ENCODE results near the gene RAB7B. TPM values are rescaled to one million over a fixed set of nuclear protein-coding genes. Genes with fewer than 3 reads are reported as not detected.

Gene RAB7B
- polyA plus RNA-seq, 1 donor, result 12.2 TPM

GRCh38 chr1:205994346-205994745 lies 8.8 kb downstream of the RAB7B start:
- no peak for DNase-seq

DNA sequence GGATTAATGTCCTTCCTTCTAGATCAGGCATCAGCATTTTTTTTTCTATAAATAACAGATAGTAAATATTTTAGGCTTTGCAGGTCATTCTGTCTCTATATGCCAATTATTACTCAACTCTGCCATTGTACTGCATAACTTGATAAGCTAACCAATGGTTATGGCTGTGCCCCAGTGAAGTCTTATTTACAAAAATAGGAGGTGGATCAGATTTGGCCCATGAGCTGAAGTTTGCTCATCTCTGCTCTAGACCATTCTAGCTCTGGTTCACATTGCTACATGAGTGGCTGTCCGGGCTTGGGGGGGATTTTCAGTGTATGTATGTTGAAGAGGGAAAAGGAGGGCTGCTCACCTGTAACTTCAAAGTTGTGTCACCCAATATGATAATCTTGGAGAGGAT lies 10.1 kb downstream of the RAB7B start:
- DNase-seq, result no peak

- DNase-seq, result no peak
Observed at GRCh38 chr1:205992218-205992882, 10.8 kb downstream of the RAB7B start.

- DNase-seq, result no peak
Observed at GRCh38 chr1:205991237-205991636, 12.0 kb downstream of the RAB7B start.

- no peak for DNase-seq
Observed at GRCh38 chr1:205990226-205990625, 13.0 kb downstream of the RAB7B start.

DNA sequence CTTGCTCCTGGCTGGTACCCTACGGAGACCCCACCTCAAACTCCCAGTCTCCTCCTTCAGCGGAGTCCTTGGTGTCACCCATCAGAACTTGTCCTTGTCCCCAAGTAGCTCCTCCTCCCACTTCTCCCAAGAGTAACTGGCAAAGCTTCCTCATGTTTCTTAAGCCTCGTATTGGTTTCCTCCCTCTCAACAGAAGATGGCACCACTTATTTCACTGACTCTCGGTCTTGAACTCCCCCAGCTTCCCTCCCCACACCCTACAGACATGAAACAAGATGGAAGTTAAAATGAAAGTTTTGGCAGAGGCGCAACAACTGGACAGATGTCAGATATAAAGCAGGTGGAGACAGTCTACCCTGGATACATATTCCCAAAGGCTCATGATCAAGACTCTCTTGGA lies 13.4 kb downstream of the RAB7B start:
- no peak for DNase-seq

- DNase-seq, result peak; percentile 47
Observed at GRCh38 chr1:205988585-205988995, 14.6 kb downstream of the RAB7B start.

- DNase-seq, result no peak
Observed at GRCh38 chr1:205986861-205987260, 16.3 kb downstream of the RAB7B start.

DNA sequence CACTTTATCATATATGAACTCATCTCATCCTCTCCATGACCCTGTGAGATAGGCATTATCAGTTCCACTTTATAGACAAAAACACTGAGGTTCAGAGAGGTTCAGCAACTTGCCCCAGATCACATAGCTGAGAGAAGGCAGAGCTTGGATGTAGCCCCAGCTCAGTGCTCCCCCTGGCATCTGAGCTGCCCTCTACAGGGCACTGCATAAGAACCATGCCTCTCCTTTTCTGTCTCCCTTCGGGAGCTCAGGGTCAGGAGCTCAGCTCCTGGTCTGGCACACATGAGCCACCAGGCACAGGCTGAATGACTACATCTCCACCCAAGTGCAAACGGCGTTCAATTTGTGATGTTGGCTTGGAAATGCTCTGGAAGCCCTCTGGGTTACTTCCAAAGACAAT lies 16.9 kb downstream of the RAB7B start:
- no peak for DNase-seq

- no peak for DNase-seq
Observed at GRCh38 chr1:205985330-205986005, 17.7 kb downstream of the RAB7B start.

DNA sequence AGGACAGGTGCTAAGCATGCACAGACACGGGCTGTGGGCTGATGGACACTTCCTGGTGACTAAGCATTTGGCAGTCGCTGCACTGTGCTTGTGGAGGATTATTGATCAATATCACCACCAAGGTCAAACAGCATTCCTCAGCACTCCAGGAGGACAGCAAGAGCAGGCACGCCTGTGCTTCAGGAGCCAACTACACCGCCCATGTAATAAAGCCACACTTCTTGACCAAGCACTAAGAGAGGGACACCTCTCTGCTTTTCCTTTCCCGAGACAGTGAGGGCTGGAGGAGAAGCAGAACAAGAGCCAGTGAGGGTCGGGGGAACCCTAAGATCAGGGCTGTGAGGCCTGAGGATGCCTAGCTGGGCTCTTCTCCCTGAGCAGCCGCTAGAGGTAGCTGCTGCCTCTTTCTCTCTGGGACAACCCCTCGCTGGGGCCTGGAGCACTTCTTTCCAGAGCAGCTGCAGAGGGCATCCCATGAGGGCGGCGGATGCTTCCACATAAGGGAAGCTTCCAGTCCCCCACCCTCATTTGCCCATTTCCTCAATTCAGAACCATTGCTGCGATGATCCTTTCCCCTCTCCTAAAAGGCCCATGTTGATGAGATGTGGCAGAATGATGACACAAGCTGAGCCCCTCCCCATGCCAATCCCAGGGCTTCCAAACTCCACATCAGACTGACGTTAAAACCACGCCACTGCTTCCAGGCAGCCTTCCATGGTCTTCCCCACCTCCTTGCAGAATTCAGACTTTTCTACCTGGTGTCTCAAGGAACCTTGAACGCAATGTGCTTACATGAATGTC lies 19.1 kb downstream of the RAB7B start:
- peak; percentile 81 for DNase-seq

GRCh38 chr1:205981257-205981656 lies 21.9 kb downstream of the RAB7B start:
- no peak for DNase-seq

- DNase-seq, result no peak
Observed at GRCh38 chr1:205980237-205980870, 22.8 kb downstream of the RAB7B start.

GRCh38 chr1:205979301-205979700 lies 23.9 kb downstream of the RAB7B start:
- DNase-seq, result no peak

GRCh38 chr1:205978676-205979075 lies 24.5 kb downstream of the RAB7B start:
- no peak for DNase-seq

- peak; percentile 83 for DNase-seq
Observed at GRCh38 chr1:205977402-205978014, 25.7 kb downstream of the RAB7B start.

DNA sequence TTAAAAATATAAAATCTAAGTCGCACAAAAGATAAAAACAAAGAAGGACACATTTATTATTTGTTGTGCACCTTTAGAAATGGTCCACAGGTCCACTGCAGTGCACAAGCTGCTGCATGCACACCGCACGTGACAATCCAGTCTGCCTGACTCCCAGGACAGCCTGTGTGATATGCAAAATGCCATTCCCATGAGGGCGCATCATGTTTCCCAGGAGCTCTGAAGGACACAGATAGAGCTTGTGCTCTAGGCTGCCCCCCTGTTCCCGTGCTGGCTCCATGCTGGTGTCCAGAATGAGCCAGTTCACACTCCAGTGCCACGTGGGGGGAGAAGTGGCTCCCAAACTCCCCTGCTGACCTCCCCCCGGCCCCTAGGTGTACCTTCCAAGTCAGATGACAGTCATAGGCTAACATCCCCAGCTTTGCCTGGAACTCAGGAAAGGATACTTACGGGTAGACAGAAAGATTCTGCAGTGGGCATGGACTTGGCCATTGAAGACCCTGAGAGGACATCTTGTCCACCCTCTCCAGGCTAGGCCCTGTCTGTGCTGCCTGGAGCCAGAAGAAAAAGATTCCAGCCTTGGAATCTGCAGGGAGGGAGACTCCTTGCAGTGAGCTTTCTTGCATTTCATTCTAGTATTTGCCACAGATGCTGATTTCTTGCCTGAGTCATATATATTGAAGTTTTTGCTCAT lies 26.3 kb downstream of the RAB7B start:
- no peak for DNase-seq

DNA sequence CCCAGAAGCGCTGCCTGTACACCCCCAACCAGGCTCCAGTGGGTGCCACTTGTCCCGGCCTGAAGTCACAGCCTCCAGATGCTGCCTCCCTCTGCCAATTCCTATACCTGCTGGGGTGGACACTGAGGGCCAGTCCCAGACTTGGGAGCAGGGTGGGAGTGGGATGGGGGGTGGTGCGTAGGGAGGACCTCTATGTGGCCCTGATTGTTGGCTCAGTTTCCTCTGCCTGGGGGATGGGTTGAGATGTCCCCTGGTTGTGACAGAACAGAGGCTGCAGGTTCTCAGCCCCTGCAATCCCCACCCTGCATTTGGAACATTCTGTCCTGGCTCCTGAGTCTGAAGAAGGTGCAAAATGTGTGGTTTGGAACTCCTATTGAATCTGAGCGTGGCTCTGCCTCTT lies 27.2 kb downstream of the RAB7B start:
- DNase-seq, result no peak

GRCh38 chr1:205975387-205975998 lies 27.7 kb downstream of the RAB7B start:
- no peak for DNase-seq

- no peak for DNase-seq
Observed at GRCh38 chr1:205974712-205975111, 28.5 kb downstream of the RAB7B start.

Measured in hindlimb muscle (tissue), 1 donor.